OCI-LY3 (cell line): ENCODE results near the gene CTSW.

Source experiments
- H2AFZ ChIP-seq: fragments of 200-600, 300-600 bp; shearing (Covaris generic); 2 replicates; pipeline ENCODE4 v1.6.0; 2014; ENCODE audit warnings: antibody characterized with exemption, low read depth, low read length
- H3K27ac ChIP-seq: fragments of 200-600, 300-600 bp; sonication (generic); 2 replicates; pipeline ENCODE4 v1.5.1; 2014; ENCODE audit warnings: mild to moderate bottlenecking, low read length, moderate library complexity, mixed read lengths
- H3K27me3 ChIP-seq: fragments of 200-600, 300-600 bp; sonication (generic); 2 replicates; pipeline ENCODE4 v1.6.1; 2014; ENCODE audit warnings: low read depth, low read length, mixed read lengths
- H3K36me3 ChIP-seq: fragments of 200-600, 300-600 bp; sonication (generic); replicated peaks from 2 replicates; pipeline ENCODE3; 2014; ENCODE audit warnings: low read depth, low read length, mixed read lengths
- H3K4me1 ChIP-seq: fragments of 300-600, 200-600 bp; sonication (generic); 2 replicates; pipeline ENCODE4 v1.6.1; 2014; ENCODE audit warnings: low read length, mixed read lengths
- H3K4me2 ChIP-seq: fragments of 200-600, 300-600 bp; sonication (generic); 2 replicates; pipeline ENCODE4 v1.6.1; 2014; ENCODE audit warnings: low read length, mixed read lengths
- H3K4me3 ChIP-seq: fragments of 300-600, 200-600 bp; sonication (generic); 2 replicates; pipeline ENCODE4 v1.5.1; 2014; ENCODE audit warnings: antibody characterized with exemption, mild to moderate bottlenecking, low read length, moderate library complexity
- H3K79me2 ChIP-seq: fragments of 300-600, 200-600 bp; shearing (Covaris generic); 2 replicates; pipeline ENCODE4 v1.6.1; 2014; ENCODE audit warnings: mild to moderate bottlenecking, low read length, mixed read lengths
- H3K9ac ChIP-seq: fragments of 300-600, 200-600 bp; shearing (Covaris generic); 2 replicates; pipeline ENCODE4 v1.6.0; 2014; ENCODE audit warnings: mild to moderate bottlenecking, low read length, moderate library complexity
- H3K9me3 ChIP-seq: fragments of 200-600, 300-600 bp; shearing (Covaris generic); 2 replicates; pipeline ENCODE4 v1.6.1; 2014; ENCODE audit warnings: low read length, mixed read lengths; ENCODE audit not compliant: insufficient read depth
- H4K20me1 ChIP-seq: fragments of 200-600, 300-600 bp; sonication (generic); 2 replicates; pipeline ENCODE4 v1.6.1; 2016; ENCODE audit warnings: low read length, mixed read lengths; ENCODE audit not compliant: insufficient read depth
- CTCF ChIP-seq: fragments of 200-600, 300-600 bp; sonication (generic); IDR thresholded peaks from 2 replicates; pipeline ENCODE4 v1.5.1; 2014; ENCODE audit warnings: antibody characterized with exemption, low read length, low read depth
- EZH2phosphoT487 ChIP-seq: fragments of 200-600 bp; shearing (Covaris generic); IDR thresholded peaks from 2 replicates; pipeline ENCODE4 v1.6.1; 2018; ENCODE audit warnings: antibody characterized with exemption, mixed run types, low read depth

Gene CTSW

GRCh38 chr11:65870706-65871681 is 8.6 kb upstream of the CTSW start:
- H3K4me2 ChIP-seq = no peak overlapping the region
- peaks cover 6% of the 10 kb centered on the region for H3K4me1 ChIP-seq
- TF ChIP-seq EZH2phosphoT487 (no peak), CTCF (no peak)
- H3K9ac ChIP-seq = no peak overlapping the region
- H2AFZ ChIP-seq = no peak overlapping the region
- no peaks in the 10 kb centered on the region for H3K79me2 ChIP-seq
- peaks cover 19% of the 10 kb centered on the region for H3K36me3 ChIP-seq
- H3K4me3 ChIP-seq = no peak overlapping the region
- H3K9me3 ChIP-seq = no peaks in the 10 kb centered on the region
- no peaks in the 10 kb centered on the region; the same call in 1 of the 2 replicates for H4K20me1 ChIP-seq
- H3K27ac ChIP-seq = no peak overlapping the region
- no peaks in the 10 kb centered on the region for H3K27me3 ChIP-seq

- peaks cover 12% of the 10 kb centered on the region for H3K36me3 ChIP-seq
- H3K27me3 ChIP-seq = no peaks in the 10 kb centered on the region
- H4K20me1 ChIP-seq = no peaks in the 10 kb centered on the region; the same call in 1 of the 2 replicates
- no peaks in the 10 kb centered on the region for H3K9me3 ChIP-seq
- no peak overlapping the region for H2AFZ ChIP-seq
- no peak overlapping the region for H3K27ac ChIP-seq
- TF ChIP-seq CTCF (no peak), EZH2phosphoT487 (no peak)
- H3K4me2 ChIP-seq = no peak overlapping the region
- H3K9ac ChIP-seq = no peak overlapping the region
- H3K4me1 ChIP-seq = peaks cover 6% of the 10 kb centered on the region
- no peaks in the 10 kb centered on the region for H3K79me2 ChIP-seq
- H3K4me3 ChIP-seq = no peak overlapping the region
Observed at GRCh38 chr11:65871811-65872548, 7.7 kb upstream of the CTSW start.

GRCh38 chr11:65872586-65873317 is 6.9 kb upstream of the CTSW start, which contains the start of gene EFEMP2:
EFEMP2 (minus strand) TSS chr11:65872800; CDS start chr11:65872354, 446 bp downstream.
- Histone ChIP-seq H3K27me3 (no peaks in the 10 kb centered on the region), H3K4me3 (peak within 1 kb of the TSS; percentile 80), H3K79me2 (no peaks in the 10 kb centered on the region), H3K36me3 (peaks cover 5% of the 10 kb centered on the region), H3K9ac (peak within 1 kb of the TSS; percentile 66), H2AFZ (peak within 1 kb of the TSS; percentile 43; the same call in 1 of the 2 replicates), H3K4me1 (peaks cover 6% of the 10 kb centered on the region), H4K20me1 (no peaks in the 10 kb centered on the region), H3K9me3 (no peaks in the 10 kb centered on the region), H3K27ac (peak within 1 kb of the TSS; percentile 48), H3K4me2 (peak within 1 kb of the TSS; percentile 90)
- TF ChIP-seq CTCF (no peak), EZH2phosphoT487 (no peak)
